Measurements from ENCODE around the gene CELF2.

CELF2 gene

GRCh38 chr10:11037991-11038390 lies 20.3 kb downstream of the CELF2 start:
- TF ChIP-seq ZFX (IDR thresholded peaks at IDR 0.05): no peak
- TF ChIP-seq, protein P1, sequence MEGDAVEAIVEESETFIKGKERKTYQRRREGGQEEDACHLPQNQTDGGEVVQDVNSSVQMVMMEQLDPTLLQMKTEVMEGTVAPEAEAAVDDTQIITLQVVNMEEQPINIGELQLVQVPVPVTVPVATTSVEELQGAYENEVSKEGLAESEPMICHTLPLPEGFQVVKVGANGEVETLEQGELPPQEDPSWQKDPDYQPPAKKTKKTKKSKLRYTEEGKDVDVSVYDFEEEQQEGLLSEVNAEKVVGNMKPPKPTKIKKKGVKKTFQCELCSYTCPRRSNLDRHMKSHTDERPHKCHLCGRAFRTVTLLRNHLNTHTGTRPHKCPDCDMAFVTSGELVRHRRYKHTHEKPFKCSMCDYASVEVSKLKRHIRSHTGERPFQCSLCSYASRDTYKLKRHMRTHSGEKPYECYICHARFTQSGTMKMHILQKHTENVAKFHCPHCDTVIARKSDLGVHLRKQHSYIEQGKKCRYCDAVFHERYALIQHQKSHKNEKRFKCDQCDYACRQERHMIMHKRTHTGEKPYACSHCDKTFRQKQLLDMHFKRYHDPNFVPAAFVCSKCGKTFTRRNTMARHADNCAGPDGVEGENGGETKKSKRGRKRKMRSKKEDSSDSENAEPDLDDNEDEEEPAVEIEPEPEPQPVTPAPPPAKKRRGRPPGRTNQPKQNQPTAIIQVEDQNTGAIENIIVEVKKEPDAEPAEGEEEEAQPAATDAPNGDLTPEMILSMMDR (conservative IDR thresholded peaks at IDR 0.05): no peak
- no peak overlapping the region for H3K27ac ChIP-seq

DNA sequence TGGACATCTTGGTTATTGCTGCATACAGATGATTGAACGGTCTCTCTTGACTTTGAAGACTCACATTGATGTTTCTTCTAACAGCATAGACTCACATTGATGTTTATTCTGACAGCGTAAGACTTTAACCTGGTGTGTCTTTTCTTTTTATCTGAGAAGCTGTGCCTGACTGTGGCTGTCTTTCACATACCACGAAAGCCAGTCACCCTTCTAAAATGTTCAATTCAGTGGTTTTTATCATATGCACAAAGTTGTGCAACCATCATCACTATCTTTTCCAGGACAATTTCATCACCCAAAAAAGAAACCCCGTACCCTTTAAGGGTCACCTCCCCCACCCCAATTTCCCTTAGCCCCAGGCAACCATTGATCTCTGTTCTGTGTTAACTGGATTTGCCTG lies 24.7 kb downstream of the CELF2 start:
- H3K27ac ChIP-seq: no peak overlapping the region
- TF ChIP-seq, protein P1 (conservative IDR thresholded peaks at IDR 0.05): no peak
- TF ChIP-seq ZFX (IDR thresholded peaks at IDR 0.05): no peak

DNA sequence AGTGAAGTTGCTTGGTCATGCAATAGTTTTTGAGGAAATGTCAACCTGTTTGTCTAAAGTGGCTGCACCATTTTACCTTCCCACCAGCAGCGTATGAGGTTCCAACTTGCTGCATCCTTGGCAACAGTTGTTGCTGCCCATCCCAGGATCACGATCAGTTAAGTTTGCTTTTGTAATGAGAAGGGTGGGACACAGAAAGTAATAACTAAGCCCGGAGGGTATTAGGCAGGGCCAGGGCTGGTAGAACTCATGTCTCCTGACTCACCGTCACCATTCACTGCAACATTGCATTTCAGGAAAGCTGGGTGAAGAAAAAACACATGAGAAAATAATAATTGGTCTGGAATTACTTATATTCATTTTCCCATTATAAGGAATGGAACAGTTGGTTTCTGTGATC lies 25.4 kb downstream of the CELF2 start:
- TF ChIP-seq, protein P1 (conservative IDR thresholded peaks at IDR 0.05): no peak
- TF ChIP-seq ZFX (IDR thresholded peaks at IDR 0.05): no peak
- H3K27ac ChIP-seq: no peak overlapping the region

- no peak for TF ChIP-seq ZFX (IDR thresholded peaks at IDR 0.05)
- TF ChIP-seq, protein P1 (conservative IDR thresholded peaks at IDR 0.05): no peak
- no peak overlapping the region for H3K27ac ChIP-seq
Measured at GRCh38 chr10:11043446-11044127, 25.9 kb downstream of the CELF2 start.

GRCh38 chr10:11045487-11045886 lies 27.8 kb downstream of the CELF2 start:
- TF ChIP-seq ZFX (IDR thresholded peaks at IDR 0.05): no peak
- TF ChIP-seq, protein P1 (conservative IDR thresholded peaks at IDR 0.05): no peak
- no peak overlapping the region for H3K27ac ChIP-seq

DNA sequence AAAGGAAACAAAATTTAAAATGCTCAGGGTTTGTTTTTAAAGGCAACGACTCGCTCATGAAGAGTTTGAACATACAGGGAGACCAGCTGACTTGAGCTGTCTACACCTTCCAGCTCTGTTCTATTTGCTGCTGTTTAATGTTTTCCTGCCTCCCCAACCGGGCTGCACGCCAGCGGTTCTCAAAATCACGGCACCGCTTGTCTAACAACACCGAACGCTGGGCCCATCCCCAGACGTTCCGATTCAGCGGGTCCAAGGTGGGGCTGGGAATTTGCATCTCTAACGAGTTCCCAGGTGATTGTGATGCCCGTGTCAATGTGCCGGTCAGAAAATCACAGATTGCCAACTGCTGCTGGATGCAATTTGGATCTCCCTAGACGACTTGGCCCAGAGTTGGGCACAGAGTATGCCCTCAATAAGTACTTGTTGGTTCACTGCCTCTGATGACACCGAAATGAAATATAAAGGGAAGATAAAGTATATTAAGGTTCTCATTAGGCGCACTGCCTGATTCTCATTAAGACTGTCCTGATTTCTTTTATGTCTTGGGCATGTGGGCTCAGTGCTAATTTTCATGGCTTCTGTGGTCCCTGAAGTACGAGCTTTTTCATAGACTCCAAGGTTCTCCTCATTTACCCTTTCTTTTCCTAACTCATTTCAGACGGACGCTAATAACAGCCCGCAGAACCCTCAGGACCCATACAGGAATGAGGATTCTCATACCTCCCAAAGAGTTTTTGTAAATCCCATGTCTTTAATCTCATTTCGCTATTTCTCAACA lies 28.5 kb downstream of the CELF2 start:
- no peak overlapping the region for H3K27ac ChIP-seq
- TF ChIP-seq, protein P1 (conservative IDR thresholded peaks at IDR 0.05): no peak
- TF ChIP-seq ZFX (IDR thresholded peaks at IDR 0.05): no peak

DNA sequence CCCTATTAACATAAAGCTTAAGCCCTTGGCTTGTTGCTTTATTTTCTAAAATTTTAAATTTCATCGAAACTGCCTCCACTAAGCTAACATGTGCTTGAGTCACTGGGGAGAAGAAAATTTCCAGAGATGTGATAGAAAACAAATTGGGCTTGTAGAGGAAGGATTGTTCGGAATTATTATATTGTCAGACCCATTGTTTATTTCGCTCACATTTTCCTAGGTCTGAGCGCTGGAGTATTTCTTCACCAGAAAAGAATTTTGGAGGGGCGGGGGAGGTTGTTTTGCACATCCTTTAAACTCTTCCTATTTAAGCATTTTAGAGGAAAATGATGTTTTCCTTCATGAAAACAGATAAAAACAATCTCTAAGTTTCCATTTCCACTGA lies 29.1 kb downstream of the CELF2 start:
- no peak for TF ChIP-seq ZFX (IDR thresholded peaks at IDR 0.05)

More for the DNA sequence above, 29.1 kb downstream of the CELF2 start:
- H3K27ac ChIP-seq: no peak overlapping the region
